HEK293 (cell line): Measurements from ENCODE around the gene LRFN2.

Experiments used
- CTCF ChIA-PET: fragments of 350-600 bp; formaldehyde crosslinking; extraction: SDS; loops from one replicate; lab custom pipeline; 2021; ENCODE audit warnings: antibody characterized with exemption; lab: Yijun Ruan, JAX
- POLR2A ChIA-PET: fragments of 300-600 bp; formaldehyde crosslinking; extraction: SDS; loops from one replicate; lab custom pipeline; 2020; ENCODE audit warnings: antibody characterized with exemption, inconsistent platforms; lab: Yijun Ruan, JAX
- H3K27ac ChIP-seq: fragments of 200-500 bp; sonication (Bioruptor generic); 2 replicates; pipeline ENCODE4 v1.5.1; 2014; ENCODE audit warnings: low read depth, low read length, control low read depth, inconsistent platforms; ENCODE audit errors: extremely low read depth
- H3K36me3 ChIP-seq, 2 experiments: fragments of 200-500 bp in 1 of 2; sonication (Bioruptor generic) in 1 of 2; 1 replicate in 1 of 2; 2 replicates in 1 of 2; pipeline ENCODE4 v1.5.1; 2014 to 2017; ENCODE audit warnings: inconsistent platforms in 2 of 2, low read length in 2 of 2; ENCODE audit not compliant: control insufficient read depth in 2 of 2, insufficient read depth in 1 of 2
- H3K4me1 ChIP-seq: fragments of 200-500 bp; sonication (Bioruptor generic); 2 replicates; pipeline ENCODE4 v1.5.1; 2014; ENCODE audit warnings: mild to moderate bottlenecking, low read length, inconsistent platforms; ENCODE audit not compliant: control insufficient read depth, insufficient read depth
- H3K4me3 ChIP-seq: 2 replicates; pipeline ENCODE4 v1.5.1; 2011; ENCODE audit warnings: low read depth, mild to moderate bottlenecking, control low read depth, low read length, moderate library complexity
- H3K9me3 ChIP-seq: fragments of 200-500 bp; sonication (Bioruptor generic); 2 replicates; pipeline ENCODE4 v1.5.1; 2014; ENCODE audit warnings: low read depth, low read length, inconsistent platforms; ENCODE audit not compliant: control insufficient read depth, insufficient read depth
- CTCF ChIP-seq: fragments of 450-650 bp; formaldehyde crosslinking; IDR thresholded peaks from 2 replicates; pipeline ENCODE4 v1.5.1; 2016; ENCODE audit warnings: missing biosample characterization, missing genetic modification characterization
- GLI2 ChIP-seq: fragments of 450-650 bp; formaldehyde crosslinking; IDR thresholded peaks from 2 replicates; pipeline ENCODE4; 2017; ENCODE audit warnings: missing biosample characterization, missing genetic modification characterization, low read depth, borderline replicate concordance
- ZBTB17 ChIP-seq: fragments of 450-650 bp; formaldehyde crosslinking; IDR thresholded peaks from 2 replicates; pipeline ENCODE4 v1.5.1; 2016; ENCODE audit warnings: missing biosample characterization, missing genetic modification characterization
- ZBTB21 ChIP-seq: fragments of 450-650 bp; formaldehyde crosslinking; IDR thresholded peaks from 2 replicates; pipeline ENCODE4 v1.5.1; 2017; ENCODE audit warnings: missing biosample characterization, missing genetic modification characterization
- ZEB2 ChIP-seq: fragments of 450-650 bp; formaldehyde crosslinking; IDR thresholded peaks from 2 replicates; pipeline ENCODE4 v1.5.1; 2016; ENCODE audit warnings: missing biosample characterization, missing genetic modification characterization
- ZFHX2 ChIP-seq: fragments of 450-650 bp; formaldehyde crosslinking; conservative IDR thresholded peaks from 2 replicates; pipeline ENCODE4 v1.5.1; 2016; ENCODE audit warnings: missing biosample characterization, missing genetic modification characterization
- ZIC2 ChIP-seq: fragments of 450-650 bp; formaldehyde crosslinking; IDR thresholded peaks from 2 replicates; pipeline ENCODE4 v1.5.1; 2016; ENCODE audit warnings: missing biosample characterization, missing genetic modification characterization
- ZNF302 ChIP-seq: fragments of 450-650 bp; formaldehyde crosslinking; IDR thresholded peaks from 2 replicates; pipeline ENCODE4 v1.5.1; 2016; ENCODE audit warnings: missing biosample characterization, missing genetic modification characterization, low read depth
- ZNF335 ChIP-seq: fragments of 450-650 bp; formaldehyde crosslinking; conservative IDR thresholded peaks from 2 replicates; pipeline ENCODE4 v1.5.1; 2016; ENCODE audit warnings: missing biosample characterization, missing genetic modification characterization
- ZNF449 ChIP-seq: fragments of 450-650 bp; formaldehyde crosslinking; IDR thresholded peaks from 2 replicates; pipeline ENCODE4 v1.5.1; 2017; ENCODE audit warnings: missing biosample characterization, mild to moderate bottlenecking, missing genetic modification characterization, moderate library complexity
- ZNF585B ChIP-seq: fragments of 450-650 bp; formaldehyde crosslinking; IDR thresholded peaks from 2 replicates; pipeline ENCODE4 v1.5.1; 2016; ENCODE audit warnings: missing biosample characterization, missing genetic modification characterization
- ZNF626 ChIP-seq: fragments of 450-650 bp; sonication (Bioruptor Pico); formaldehyde crosslinking; IDR thresholded peaks from 2 replicates; pipeline ENCODE4 v1.5.1; 2018; ENCODE audit warnings: missing biosample characterization, missing genetic modification characterization, inconsistent platforms
- ZNF704 ChIP-seq: fragments of 450-650 bp; formaldehyde crosslinking; IDR thresholded peaks from 2 replicates; pipeline ENCODE4 v1.5.1; 2016; ENCODE audit warnings: missing biosample characterization, missing genetic modification characterization
- ZNF747 ChIP-seq: fragments of 450-650 bp; formaldehyde crosslinking; IDR thresholded peaks from 2 replicates; pipeline ENCODE4 v1.5.1; 2016; ENCODE audit warnings: missing biosample characterization, missing genetic modification characterization
- ZNF76 ChIP-seq: fragments of 450-650 bp; formaldehyde crosslinking; IDR thresholded peaks from 2 replicates; pipeline ENCODE4; 2016; ENCODE audit warnings: low read depth, missing biosample characterization, missing genetic modification characterization, borderline replicate concordance
- TF ChIP-seq, protein P1 (sequence below): sonication (generic); formaldehyde crosslinking; IDR thresholded peaks from 2 replicates; pipeline ENCODE4 v1.8.1; 2022; ENCODE audit warnings: mild to moderate bottlenecking, moderate library complexity, missing genetic modification reagents
- TF ChIP-seq, protein P2 (sequence below): fragments of 450-650 bp; formaldehyde crosslinking; IDR thresholded peaks from 2 replicates; pipeline ENCODE4 v1.5.1; 2016; ENCODE audit warnings: missing biosample characterization, missing genetic modification characterization

The LRFN2 gene

GRCh38 chr6:40538556-40538955 is 48.6 kb downstream of the LRFN2 start:
- POLR2A ChIA-PET: no interaction called here
- Histone ChIP-seq H3K4me1 (no peaks in the 10 kb centered on the region), H3K4me3 (no peak overlapping the region), H3K9me3 (no peaks in the 10 kb centered on the region), H3K27ac (no peak overlapping the region), H3K36me3 (no peaks in the 10 kb centered on the region)
- TF ChIP-seq ZBTB21 (tag by site-specific recombination): no peak
- CTCF ChIA-PET: interaction anchor here (1.7 kb wide), 1 partner anchor 12 kb away, joined by 6 read pairs; no protein-coding TSS in a partner anchor

DNA sequence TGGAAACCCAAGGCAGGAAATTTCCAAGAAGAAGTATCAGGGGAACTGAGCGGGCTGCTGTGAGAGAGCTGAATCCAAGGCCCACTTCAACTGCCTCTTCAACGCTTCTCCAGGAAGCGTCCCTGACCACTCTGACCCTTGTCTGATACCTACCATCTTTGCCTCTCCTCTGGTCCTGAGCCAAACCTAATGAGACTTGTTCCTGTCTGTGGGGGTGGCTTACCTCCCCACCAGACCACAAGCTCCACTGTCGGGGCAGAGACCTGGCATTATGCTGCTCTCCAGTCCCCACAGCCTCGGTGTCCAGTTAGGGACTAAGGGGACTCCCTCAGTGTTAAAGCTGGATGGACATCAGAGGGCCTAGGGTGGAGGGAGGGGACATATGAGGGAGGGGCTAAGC is 49.7 kb downstream of the LRFN2 start:
- no peak overlapping the region for H3K4me3 ChIP-seq
- ChIA-PET CTCF (interaction anchor here (0.7 to 2.1 kb wide), 9 partner anchors 10 to 645 kb away, joined by 3 to 7 read pairs (median 3); partner anchors contain the start of gene LRFN2), POLR2A (no interaction called here)
- no peaks in the 10 kb centered on the region for H3K4me1 ChIP-seq
- H3K9me3 ChIP-seq: no peaks in the 10 kb centered on the region
- H3K27ac ChIP-seq: no peak overlapping the region
- no peaks in the 10 kb centered on the region for H3K36me3 ChIP-seq
- TF ChIP-seq, protein P1, sequence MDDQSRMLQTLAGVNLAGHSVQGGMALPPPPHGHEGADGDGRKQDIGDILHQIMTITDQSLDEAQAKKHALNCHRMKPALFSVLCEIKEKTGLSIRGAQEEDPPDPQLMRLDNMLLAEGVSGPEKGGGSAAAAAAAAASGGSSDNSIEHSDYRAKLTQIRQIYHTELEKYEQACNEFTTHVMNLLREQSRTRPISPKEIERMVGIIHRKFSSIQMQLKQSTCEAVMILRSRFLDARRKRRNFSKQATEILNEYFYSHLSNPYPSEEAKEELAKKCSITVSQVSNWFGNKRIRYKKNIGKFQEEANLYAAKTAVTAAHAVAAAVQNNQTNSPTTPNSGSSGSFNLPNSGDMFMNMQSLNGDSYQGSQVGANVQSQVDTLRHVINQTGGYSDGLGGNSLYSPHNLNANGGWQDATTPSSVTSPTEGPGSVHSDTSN (CRISPR knock-in tag): no peak
- no peak for TF ChIP-seq ZNF626 (tag by site-specific recombination)
- TF ChIP-seq ZBTB17: no peak
- TF ChIP-seq ZNF449: no peak
- TF ChIP-seq GLI2 (tag by site-specific recombination): no peak
- no peak for TF ChIP-seq ZNF302 (tag by site-specific recombination)
- no peak for TF ChIP-seq ZFHX2 (tag by site-specific recombination)
- TF ChIP-seq, protein P2, sequence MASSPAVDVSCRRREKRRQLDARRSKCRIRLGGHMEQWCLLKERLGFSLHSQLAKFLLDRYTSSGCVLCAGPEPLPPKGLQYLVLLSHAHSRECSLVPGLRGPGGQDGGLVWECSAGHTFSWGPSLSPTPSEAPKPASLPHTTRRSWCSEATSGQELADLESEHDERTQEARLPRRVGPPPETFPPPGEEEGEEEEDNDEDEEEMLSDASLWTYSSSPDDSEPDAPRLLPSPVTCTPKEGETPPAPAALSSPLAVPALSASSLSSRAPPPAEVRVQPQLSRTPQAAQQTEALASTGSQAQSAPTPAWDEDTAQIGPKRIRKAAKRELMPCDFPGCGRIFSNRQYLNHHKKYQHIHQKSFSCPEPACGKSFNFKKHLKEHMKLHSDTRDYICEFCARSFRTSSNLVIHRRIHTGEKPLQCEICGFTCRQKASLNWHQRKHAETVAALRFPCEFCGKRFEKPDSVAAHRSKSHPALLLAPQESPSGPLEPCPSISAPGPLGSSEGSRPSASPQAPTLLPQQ: no peak
- TF ChIP-seq ZNF585B: no peak
- TF ChIP-seq ZNF704 (tag by site-specific recombination): no peak
- no peak for TF ChIP-seq ZNF747 (tag by site-specific recombination)
- TF ChIP-seq ZNF335 (tag by site-specific recombination): no peak
- no peak for TF ChIP-seq ZEB2

DNA sequence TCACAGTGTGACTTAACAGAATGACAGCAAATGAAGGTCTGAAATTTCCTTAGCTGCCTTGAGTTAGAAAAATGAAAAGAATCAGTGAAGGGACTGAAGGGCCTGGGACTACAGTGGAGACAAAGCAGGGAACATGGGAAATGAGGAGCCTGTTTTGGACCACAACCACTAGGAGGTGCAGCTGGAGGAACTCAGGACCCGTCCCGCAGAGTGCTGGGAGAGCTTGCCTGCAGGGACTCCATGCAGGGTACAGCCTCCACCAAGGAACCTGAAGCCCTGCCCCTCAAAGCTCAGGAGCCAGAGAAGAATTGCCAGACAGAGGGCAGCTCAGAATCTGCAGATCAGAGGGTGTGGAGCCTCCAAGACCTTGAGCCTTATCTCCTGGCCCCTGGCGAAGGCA is 50.7 kb downstream of the LRFN2 start:
- POLR2A ChIA-PET: no interaction called here
- TF ChIP-seq ZNF76 (tag by site-specific recombination) (no peak), CTCF (peak; percentile 30; the same call in 1 of the 2 replicates), ZIC2 (tag by site-specific recombination) (peak; percentile 35; the same call in 1 of the 2 replicates)
- CTCF ChIA-PET: interaction anchor here (1.1 to 2.1 kb wide), 4 partner anchors 14 to 207 kb away, joined by 3 to 7 read pairs (median 4); no protein-coding TSS in a partner anchor

More for the DNA sequence above, 50.7 kb downstream of the LRFN2 start:
- Histone ChIP-seq H3K4me1 (no peaks in the 10 kb centered on the region), H3K36me3 (no peaks in the 10 kb centered on the region), H3K4me3 (no peak overlapping the region), H3K27ac (no peak overlapping the region), H3K9me3 (no peaks in the 10 kb centered on the region)
